GM12874 (cell line): ENCODE results near the gene DDX39B.

Source experiments
- TF ChIP-seq, protein P1 (sequence below): IDR thresholded peaks from 2 replicates; pipeline ENCODE4 v1.5.1; 2011; ENCODE audit warnings: low read depth, mild to moderate bottlenecking, control low read depth, low read length, moderate library complexity; ENCODE audit not compliant: insufficient read depth

The DDX39B gene

DNA sequence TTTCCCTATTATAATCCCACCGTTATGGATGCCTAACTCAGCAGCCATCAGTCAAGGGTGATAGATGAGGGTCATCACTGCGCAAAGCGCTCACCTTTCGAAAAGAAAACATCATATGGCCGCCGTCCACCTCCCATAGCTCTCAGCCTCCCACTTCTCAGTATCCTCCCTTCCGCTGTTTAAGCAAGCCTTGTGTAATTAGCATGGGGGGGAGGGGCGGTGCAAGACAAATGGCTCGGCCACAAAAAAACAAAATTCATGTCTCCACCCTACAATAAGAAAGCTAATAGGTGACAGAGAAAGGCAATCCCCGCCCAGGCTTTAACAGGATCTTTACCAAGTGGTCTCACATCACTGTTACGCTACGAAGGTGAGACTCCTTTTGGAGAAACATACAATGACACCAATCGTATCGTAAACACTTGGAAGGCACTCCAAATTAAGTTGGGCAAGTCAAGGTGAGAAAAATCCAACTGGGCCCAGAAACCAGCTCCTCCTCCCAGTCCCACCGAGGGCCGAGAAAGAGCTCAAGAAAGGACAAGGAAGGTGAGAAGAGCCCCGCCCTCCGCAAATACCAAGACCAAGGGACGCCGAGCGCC lies 645 bp downstream of the DDX39B start:
- TF ChIP-seq, protein P1, sequence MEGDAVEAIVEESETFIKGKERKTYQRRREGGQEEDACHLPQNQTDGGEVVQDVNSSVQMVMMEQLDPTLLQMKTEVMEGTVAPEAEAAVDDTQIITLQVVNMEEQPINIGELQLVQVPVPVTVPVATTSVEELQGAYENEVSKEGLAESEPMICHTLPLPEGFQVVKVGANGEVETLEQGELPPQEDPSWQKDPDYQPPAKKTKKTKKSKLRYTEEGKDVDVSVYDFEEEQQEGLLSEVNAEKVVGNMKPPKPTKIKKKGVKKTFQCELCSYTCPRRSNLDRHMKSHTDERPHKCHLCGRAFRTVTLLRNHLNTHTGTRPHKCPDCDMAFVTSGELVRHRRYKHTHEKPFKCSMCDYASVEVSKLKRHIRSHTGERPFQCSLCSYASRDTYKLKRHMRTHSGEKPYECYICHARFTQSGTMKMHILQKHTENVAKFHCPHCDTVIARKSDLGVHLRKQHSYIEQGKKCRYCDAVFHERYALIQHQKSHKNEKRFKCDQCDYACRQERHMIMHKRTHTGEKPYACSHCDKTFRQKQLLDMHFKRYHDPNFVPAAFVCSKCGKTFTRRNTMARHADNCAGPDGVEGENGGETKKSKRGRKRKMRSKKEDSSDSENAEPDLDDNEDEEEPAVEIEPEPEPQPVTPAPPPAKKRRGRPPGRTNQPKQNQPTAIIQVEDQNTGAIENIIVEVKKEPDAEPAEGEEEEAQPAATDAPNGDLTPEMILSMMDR, result no peak

DNA sequence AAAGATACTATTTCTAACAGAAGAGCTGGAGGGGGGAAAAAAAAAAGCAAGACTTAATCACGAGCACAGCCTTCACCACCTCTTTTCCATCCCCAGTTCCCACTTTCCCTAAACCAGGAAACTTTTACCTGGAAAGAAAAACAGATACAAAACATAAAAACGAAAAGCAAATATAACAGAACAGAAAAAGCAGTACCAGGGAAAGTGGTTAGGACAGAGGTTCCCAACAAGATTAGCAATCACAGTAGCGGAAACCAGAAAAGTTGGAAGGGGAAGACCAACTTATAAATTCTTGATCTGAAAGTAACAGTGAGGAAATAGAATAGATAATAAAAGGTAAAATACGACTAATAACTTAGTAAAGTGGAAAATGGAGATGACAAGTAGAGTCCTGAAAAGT lies 1.2 kb downstream of the DDX39B start:
- TF ChIP-seq, protein P1, result no peak

DNA sequence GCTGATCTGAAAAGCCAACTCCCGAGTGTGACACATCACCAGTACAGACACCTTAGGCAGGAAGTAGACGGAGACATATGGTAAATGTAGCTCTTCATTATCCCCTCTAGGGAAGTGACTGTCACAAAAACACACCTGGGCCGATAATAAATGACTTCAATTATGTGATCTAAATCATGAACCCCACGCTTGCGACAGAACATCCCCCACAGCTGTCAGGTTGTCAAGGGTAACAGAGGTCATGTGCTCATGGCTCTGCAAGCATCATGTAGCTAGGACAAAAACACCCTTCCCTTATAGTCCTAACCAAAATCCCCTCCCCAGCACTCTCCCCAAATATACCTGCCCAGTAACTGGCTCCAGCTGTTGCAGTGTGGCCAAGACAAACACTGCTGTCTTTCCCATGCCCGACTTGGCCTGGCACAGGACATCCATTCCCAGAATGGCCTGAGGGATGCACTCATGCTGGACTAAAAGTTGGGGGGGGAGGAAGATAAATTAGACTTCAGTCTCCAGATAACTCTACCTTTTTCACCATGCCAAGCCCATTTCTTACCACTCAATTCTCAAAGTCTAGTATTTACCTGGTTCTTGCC lies 2.9 kb downstream of the DDX39B start:
- TF ChIP-seq, protein P1, result no peak

DNA sequence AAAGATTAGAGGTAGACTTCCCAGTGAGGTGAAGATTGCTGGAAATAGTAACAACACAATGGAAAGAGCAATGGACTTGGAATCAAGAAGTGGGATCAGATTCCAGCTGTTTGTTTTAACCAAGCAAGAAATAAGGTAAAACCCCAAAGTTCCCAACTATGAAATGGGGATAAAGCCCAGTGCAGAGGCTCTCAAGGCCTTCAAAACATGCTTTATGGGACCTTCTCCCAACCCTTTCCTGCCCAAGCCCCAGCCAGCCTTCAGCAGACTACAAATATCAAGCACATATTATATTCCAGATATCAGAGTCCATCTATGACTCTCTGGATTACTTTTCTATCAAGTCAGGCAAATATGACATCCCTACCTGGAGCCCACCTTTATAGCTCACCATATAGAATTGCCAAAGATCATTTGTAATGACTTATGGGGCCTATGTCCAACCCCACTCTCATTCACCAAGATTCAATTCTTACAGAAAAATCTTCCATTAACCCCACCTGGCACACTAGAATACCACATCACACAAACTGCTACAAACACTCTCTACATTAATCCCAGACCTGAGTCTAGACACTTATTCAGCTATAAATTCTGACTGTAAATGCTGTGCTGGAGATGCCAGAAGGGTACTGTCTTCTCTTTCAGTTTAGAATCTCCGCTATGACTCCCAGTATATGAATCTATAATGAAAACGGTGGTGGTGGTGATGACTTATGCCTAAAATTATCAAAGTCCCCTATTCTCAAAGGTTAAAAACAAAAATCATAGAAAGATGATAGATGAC lies 6.1 kb downstream of the DDX39B start:
- TF ChIP-seq, protein P1, result no peak

DNA sequence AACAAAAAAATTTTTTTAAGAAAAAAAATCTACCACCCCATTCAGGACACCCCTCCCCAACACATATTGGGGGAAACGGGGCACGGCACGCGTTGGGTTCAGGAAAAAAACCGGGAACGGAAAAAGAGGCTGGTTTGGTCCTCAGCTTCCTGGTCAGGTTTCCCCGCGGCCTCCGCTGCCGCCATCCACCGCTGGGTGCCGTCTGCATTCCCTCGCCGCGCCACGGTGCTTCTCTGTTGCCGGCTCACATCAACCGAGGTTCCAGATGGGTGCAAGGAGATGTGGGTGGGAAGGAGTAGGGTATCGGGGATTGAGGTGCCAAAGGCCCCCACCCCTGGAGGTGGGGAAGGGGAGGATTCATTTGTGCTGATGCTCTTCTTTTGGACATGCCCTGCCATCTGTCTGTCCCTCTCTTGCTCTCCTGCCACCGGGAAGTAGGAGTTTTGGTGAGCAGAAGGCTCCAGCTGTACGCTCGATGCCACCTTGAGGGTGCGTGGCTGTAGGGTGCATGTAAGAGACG lies 7.2 kb downstream of the DDX39B start:
- TF ChIP-seq, protein P1, result no peak

DNA sequence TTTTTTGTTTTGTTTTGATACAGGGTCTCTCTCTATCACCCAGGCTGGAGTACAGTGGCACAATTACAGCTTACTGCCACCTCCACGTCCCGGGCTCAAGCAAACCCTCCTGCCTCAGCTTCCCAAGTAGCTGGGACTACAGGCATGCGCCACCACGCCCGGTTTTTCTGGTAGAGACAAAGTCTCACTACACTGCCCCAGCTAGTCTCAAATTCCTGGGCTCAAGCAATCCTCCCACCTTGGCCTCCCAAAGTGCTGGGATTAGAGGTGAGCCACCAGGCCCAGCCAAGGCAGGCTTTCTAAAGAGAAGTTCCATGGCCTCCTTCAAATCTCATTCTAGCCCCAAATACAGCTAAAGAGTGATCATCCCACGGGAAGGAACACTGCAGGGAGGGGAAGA lies 7.8 kb downstream of the DDX39B start:
- TF ChIP-seq, protein P1, result no peak

DNA sequence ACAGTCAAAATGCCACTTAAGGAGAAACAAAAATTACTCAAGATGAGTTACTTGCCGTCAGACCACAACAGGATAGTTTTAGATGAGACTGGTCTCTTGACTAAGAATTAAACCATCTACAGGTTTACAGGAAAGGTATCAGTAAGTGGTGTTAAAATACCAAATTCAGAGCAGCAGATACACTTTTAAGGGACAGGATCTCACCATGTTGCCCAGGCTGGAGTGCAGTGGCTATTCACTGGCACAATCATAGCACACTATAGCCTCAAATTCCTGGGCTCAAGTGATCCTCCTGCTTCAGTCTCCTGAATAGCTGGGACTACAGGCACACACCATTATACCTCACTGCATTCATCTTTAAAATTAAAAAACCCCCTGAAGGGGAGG lies 8.4 kb downstream of the DDX39B start:
- TF ChIP-seq, protein P1, result no peak
